NCI-H82 treated with DMSO at 0.1 percent for 48 hours (cell line): Measurements from ENCODE around the gene TTC3.
"Not testable (repeated sequence)": the region's sequence is repeated elsewhere in the genome, so short reads cannot be mapped to it uniquely, and the experiment has no call there.

Experiments
- DNase-seq: peaks from one replicate; lab custom pipeline; 2025; ENCODE audit not compliant: unreplicated experiment; lab: John Stamatoyannopoulos, UW

The TTC3 gene

GRCh38 chr21:37195059-37195458 is 122.0 kb downstream of the TTC3 start:
- no peak for DNase-seq

DNA sequence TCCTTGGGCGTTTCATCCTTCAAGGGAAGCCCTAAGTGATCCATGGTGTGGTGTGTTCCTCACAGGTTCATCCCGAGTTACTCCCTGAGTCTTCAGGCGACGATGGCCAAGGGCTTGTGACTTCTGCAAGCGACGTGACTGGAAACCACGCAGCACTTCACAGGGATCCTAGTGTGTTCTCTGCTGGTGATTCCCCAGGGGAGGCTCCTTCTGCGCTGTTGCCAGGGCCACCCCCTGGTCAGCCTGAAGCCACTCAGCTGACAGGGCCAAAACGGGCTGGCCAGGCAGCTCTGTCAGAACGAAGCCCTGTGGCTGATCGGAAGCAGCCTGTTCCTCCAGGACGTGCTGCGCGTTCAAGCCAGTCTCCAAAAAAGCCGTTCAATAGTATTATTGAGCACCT is 122.6 kb downstream of the TTC3 start:
- DNase-seq: no peak

DNA sequence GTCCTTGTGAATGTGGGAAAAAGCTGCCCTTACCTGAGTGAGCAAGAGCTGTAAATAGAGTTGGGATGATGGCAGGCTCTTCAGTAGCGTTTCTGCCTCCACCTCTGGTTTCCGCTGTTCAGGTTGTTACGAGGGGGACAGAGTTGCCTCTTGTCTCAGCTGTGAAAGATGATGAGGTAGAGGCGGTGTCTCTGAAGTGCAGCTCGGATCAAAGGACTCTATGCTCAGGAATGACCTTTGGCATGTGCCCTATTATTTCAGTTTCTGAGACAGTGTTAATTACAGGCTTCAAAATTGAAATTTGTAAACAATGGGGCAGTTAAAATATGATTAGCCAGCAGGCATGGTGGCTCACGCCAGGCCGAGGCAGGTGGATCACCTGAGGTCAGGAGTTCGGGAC is 123.8 kb downstream of the TTC3 start:
- DNase-seq: no peak

DNA sequence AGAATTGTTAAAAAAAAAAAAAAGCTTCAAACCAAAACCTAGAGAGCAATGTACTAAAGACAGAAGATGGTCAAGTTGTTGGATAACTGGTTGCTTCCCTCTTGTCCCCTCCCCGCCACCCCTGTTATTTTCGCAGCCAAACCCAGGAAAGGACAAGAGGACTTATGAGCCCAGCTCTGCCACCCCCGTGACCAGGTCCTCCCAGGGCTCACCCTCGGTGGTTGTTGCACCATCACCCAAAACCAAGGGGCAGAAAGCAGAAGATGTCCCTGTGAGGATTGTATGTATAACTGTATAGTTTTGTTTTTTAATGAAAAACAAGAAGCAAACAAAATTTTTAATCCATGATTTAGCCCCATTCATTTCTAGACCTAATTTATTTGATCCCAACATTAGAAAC is 124.7 kb downstream of the TTC3 start:
- no peak for DNase-seq

GRCh38 chr21:37199057-37199924 is 126.2 kb downstream of the TTC3 start:
- no peak for DNase-seq

GRCh38 chr21:37200641-37201480 is 127.8 kb downstream of the TTC3 start:
- DNase-seq: no peak

- DNase-seq: no peak
These were observed 129.4 kb downstream of the TTC3 start for GRCh38 chr21:37202221-37203110.

- no peak for DNase-seq
These were observed 131.5 kb downstream of the TTC3 start for GRCh38 chr21:37204580-37204979.

GRCh38 chr21:37206496-37206895 is 133.4 kb downstream of the TTC3 start:
- no peak for DNase-seq

DNA sequence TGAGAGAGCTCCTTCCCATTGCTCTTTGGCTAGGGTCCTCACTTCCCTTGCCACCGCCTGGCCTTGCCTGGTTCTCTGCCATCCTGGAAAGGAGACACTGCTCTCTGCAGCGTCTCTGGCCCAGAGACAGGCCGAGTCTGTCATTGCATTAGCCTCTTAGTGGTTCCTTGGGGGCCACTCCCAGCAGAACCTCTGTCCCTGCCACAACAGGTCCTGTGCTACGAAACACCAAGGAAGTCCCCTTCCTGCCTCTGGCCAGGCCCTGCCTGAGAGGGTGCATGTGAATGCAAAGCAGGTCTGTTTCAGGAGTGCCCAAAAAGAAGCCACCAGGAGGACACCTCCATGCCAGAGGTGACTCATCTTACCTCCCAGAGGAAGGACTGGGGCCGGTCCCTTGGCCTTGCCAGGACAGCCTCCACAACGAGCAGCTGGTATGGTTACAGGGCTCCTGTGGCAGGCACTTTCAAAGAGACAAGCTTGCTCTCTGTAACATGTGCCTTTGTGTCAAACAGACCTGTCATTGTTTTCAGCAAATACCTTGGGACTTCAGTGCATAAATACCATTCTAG is 134.5 kb downstream of the TTC3 start:
- DNase-seq: no peak

DNA sequence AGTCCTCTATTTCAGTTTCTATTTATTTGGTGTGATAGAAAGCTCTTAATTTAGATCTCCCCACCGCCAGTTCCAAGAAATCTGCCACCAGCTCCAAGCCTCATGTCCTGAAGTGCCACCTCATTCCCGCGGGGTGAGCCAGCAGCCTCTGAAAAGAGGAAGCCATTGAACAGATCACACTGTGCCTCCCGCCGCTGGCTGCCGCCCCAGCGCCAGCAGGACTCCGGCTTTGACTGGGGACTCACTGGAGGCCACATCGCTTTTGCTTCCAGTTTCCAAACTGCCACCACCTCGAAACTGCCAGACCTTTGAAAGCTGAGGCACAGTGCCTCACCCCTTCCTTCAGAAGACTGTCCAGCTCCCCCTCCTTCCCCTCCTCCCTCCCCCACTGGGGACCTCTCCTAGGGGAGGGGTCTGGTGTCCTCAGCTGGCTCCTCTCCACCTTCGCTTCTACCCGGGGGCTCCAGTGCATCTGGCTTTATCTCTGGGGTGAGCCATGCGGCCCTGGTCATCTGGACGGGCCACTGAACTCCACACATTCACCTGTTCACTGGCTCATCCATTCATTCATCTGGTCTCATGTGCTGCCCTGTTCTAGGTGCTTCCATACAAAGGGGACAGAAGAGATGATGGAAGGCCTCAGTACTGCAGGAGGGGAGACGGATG is 135.1 kb downstream of the TTC3 start:
- DNase-seq: no peak

GRCh38 chr21:37208741-37209225 is 135.7 kb downstream of the TTC3 start:
- DNase-seq: no peak

GRCh38 chr21:37210130-37210529 is 137.1 kb downstream of the TTC3 start:
- no peak for DNase-seq

DNA sequence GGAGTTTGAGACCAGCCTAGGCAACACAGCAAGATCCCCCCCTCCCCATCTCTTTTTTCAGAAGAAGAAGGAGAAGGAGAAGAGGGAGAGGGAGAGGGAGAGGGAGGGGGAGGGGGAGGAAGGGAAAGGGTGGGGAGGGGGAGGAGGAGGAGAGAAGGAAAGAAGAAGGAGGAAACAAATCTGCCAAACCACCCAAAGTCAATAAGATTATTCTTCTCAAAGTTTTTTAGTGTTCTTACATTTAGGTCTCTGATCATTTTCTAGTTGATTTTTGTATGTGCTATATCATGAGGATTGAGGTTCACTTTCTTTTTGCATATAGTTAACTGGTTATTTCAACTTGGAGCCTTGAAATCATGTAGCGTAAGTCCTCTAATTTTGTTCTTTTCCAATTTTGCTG is 137.7 kb downstream of the TTC3 start:
- no peak for DNase-seq

GRCh38 chr21:37214952-37215351 is 141.9 kb downstream of the TTC3 start:
- no peak for DNase-seq

DNA sequence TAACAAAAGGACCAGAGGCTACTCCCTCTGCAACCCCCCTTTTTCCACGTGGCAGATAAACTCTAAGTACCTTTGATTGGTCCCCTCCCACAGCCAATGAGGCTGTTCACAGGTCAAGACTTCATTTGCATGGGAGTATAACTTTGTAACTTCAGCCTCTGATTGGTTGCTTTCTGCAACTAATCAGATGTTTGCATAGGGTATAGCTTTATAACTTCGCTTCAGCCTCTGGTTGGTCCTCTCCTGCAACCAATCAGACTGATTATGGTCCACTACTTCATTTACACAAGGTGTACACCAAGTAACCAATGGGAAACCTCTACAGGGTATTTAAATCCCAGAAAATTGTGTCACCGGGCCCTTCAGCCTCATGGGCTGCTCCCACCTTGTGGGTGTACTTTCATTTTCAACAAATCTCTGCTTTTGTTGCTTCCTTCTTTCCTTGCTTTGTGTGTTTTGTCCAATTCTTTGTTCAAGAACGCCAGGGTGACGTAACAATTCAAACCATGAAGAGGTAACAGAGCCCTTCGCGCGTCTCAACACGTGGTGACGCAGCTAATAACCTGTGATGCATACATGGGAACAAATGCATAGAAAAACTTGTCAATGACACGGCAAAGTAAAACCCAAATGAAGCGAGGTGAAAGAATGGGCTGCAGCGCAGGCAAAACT is 146.8 kb downstream of the TTC3 start:
- no peak for DNase-seq

- peak; percentile 22 for DNase-seq
These were observed 147.5 kb downstream of the TTC3 start for GRCh38 chr21:37220433-37220980.

GRCh38 chr21:37220981-37221664 is 148.1 kb downstream of the TTC3 start:
- peak; percentile 84 for DNase-seq

- DNase-seq: not testable (repeated sequence)
These were observed 149.2 kb downstream of the TTC3 start for GRCh38 chr21:37222248-37222647.
